Muscle layer of colon (tissue), 2 donors: ENCODE measurements around the gene DNA2.

ENCODE experiments used
- H3K27ac ChIP-seq: one replicate; pipeline ENCODE4 v1.7.0; 2013; ENCODE audit warnings: low read depth, mild to moderate bottlenecking, low read length, moderate library complexity
- H3K27me3 ChIP-seq, 2 donors: one replicate each; pipeline ENCODE4 v1.7.0; 2013; ENCODE audit warnings: low read length in 2 of 2, mild to moderate bottlenecking in 2 of 2; ENCODE audit not compliant: insufficient read depth in 2 of 2, control insufficient read depth in 1 of 2
- H3K36me3 ChIP-seq: one replicate; pipeline ENCODE4 v1.7.0; 2013; ENCODE audit warnings: mild to moderate bottlenecking, low read length; ENCODE audit not compliant: insufficient read depth
- H3K4me1 ChIP-seq: one replicate; pipeline ENCODE4 v1.7.0; 2013; ENCODE audit warnings: mild to moderate bottlenecking, low read length; ENCODE audit not compliant: insufficient read depth
- H3K4me3 ChIP-seq, 2 donors: one replicate each; pipeline ENCODE4 v1.7.0; 2013; ENCODE audit warnings: low read length in 2 of 2, low read depth in 1 of 2, mild to moderate bottlenecking in 1 of 2, moderate library complexity in 1 of 2
- H3K9ac ChIP-seq: one replicate; pipeline ENCODE4 v1.7.0; 2013; ENCODE audit warnings: low read length
- H3K9me3 ChIP-seq: one replicate; pipeline ENCODE4 v1.7.0; 2013; ENCODE audit warnings: mild to moderate bottlenecking, low read length
- donor health status: abdominal sarcoma.
- donor health status: Adenocarcinoma of cecum.

The DNA2 gene

DNA sequence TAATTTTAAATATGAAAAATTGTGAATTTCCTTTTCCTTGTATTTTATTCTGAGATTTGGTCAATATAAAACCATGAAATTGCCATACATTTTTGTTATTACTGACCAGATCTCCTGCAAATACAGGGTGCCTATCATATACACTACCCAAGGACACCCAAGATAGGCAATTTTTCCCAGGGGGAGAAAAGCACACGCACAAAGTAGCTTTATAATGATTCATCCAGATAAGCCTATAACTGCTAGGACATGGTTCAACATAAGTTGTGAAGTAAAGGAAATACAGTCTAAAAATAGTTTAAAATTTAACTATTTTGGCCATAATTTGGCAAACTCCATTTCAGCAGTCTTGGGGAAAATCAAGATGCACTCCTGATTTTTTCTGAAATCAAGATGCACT is 69.5 kb downstream of the DNA2 start:
- Histone ChIP-seq H3K9me3 (no peaks in the 10 kb centered on the region), H3K36me3 (no peaks in the 10 kb centered on the region), H3K9ac (no peak overlapping the region), H3K27ac (no peak overlapping the region), H3K27me3 (no peaks in the 10 kb centered on the region), H3K4me3 (no peak overlapping the region), H3K4me1 (peaks cover 11% of the 10 kb centered on the region)

DNA sequence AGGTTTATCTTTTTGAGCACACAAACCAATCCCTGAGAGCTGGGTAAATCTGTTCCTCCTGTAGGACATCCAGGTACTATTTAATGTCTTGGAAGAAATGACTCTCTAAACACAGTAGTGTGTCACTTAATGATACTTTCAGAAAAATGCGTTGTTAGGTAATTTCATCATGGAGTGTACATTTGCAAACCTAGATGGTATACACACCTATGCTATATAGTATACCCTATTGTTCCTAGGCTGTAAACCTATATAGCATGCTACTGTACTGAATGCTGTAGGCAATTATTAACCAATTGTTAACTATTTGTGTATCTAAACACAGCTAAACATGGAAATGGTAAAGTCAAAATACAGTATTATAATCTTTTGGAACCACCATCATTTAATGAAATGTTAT is 74.8 kb downstream of the DNA2 start:
- no peaks in the 10 kb centered on the region for H3K36me3 ChIP-seq
- no peaks in the 10 kb centered on the region for H3K9me3 ChIP-seq
- no peaks in the 10 kb centered on the region for H3K27me3 ChIP-seq
- H3K27ac ChIP-seq: no peak overlapping the region
- H3K4me1 ChIP-seq: no peaks in the 10 kb centered on the region
- no peak overlapping the region for H3K4me3 ChIP-seq
- no peak overlapping the region for H3K9ac ChIP-seq

DNA sequence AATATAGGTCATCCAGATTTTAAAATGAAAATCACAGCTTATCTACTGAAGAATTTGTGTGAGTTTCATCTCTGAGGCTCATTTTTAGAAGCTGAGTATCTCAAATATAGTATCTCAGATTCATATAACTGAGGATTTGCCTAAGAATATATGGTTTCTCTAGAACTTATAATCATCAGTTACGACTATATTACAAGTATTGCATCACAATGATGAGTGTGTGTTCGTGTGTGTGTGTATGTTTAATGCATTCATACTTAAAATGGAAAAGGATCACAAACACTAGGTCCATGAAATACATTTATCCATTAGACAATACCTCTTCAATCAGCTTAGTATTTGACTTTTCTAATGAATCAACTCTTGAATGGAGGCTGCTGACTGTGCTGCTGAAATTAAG is 86.0 kb downstream of the DNA2 start:
- Histone ChIP-seq H3K9me3 (no peaks in the 10 kb centered on the region), H3K4me1 (no peaks in the 10 kb centered on the region), H3K9ac (no peak overlapping the region), H3K27ac (no peak overlapping the region), H3K27me3 (no peaks in the 10 kb centered on the region), H3K4me3 (no peak overlapping the region), H3K36me3 (peaks cover 45% of the 10 kb centered on the region)

DNA sequence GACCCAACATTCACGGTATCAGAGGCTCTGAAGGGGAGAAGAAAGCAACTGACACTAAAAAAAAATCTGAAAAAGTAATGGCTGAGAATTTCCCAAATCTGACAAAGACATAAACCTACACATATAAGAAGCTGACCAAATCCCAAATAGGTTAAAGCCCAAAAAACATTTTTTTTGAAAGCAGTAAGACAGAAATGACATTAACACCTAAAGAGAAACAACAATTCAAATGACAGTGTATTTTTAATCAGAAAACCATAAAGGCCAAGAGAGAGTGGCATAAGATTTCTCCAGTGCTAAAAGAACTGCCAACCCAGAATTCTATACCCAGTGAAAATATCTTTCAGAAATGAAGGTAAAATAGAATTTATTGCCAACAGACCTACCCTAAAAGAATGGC is 100.2 kb downstream of the DNA2 start:
- peaks cover 29% of the 10 kb centered on the region for H3K36me3 ChIP-seq
- H3K4me1 ChIP-seq: no peaks in the 10 kb centered on the region
- no peak overlapping the region for H3K27ac ChIP-seq
- no peaks in the 10 kb centered on the region for H3K27me3 ChIP-seq
- no peaks in the 10 kb centered on the region for H3K9me3 ChIP-seq
- no peak overlapping the region for H3K9ac ChIP-seq
- H3K4me3 ChIP-seq: no peak overlapping the region

DNA sequence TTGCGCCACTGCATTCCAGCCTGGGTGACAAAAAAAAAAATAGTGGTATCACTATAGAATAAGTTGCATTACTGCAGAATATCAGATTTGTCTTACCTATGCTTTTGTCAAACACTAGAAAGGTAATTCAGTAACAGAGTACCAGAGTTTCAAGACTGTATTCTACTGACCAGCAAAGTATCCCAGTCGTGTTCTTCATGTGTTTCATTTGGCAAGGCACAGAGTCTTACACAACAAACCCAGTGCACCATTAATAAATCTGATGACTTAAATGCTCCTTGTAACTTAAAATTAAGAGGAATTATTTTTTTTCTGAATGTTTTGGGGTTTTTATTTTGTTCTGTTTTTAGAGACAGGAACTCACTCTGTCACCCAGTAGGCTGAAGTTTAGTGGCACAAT is 104.7 kb downstream of the DNA2 start:
- no peak overlapping the region for H3K9ac ChIP-seq
- H3K27ac ChIP-seq: no peak overlapping the region
- H3K36me3 ChIP-seq: peaks cover 33% of the 10 kb centered on the region
- H3K4me3 ChIP-seq: no peak overlapping the region
- no peaks in the 10 kb centered on the region for H3K27me3 ChIP-seq
- H3K4me1 ChIP-seq: no peaks in the 10 kb centered on the region
- H3K9me3 ChIP-seq: no peaks in the 10 kb centered on the region

DNA sequence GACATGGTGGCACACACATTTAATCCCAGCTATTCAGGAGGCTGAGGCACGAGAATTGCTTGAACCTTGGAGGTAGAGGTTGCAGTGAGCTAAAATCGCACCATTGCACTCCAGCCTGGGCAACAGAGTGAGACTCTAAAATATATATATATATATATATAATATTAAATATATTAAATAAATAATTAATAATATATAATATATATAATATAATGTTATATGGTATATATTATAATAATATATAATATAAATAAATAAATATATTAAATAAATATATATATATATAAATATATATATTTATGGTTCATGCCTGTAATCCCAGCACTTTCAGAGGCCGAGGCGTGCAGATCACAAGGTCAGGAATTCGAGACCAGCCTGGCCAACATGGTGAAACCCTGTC is 105.2 kb downstream of the DNA2 start:
- Histone ChIP-seq H3K4me1 (no peaks in the 10 kb centered on the region), H3K9ac (no peak overlapping the region), H3K27me3 (no peaks in the 10 kb centered on the region), H3K36me3 (peaks cover 28% of the 10 kb centered on the region), H3K4me3 (no peak overlapping the region), H3K27ac (no peak overlapping the region), H3K9me3 (no peaks in the 10 kb centered on the region)

DNA sequence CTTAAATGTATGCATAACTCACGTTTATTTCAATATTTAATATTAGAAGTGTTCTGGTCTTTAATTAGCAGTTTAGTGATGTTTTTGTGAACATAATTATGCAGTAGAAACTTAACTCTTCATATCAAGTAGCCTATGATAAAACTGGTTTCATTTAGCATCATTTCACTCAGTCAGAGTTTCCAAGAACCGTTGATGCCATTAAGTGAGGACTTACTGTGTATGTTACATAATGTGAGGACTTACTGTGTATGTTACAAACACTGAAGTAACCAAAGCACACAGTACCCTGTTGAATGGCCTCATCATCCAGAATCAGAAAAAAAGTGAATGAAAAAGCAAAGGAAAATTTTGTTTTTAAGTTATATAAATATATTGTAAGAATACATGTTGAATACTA is 106.2 kb downstream of the DNA2 start:
- Histone ChIP-seq H3K4me1 (no peaks in the 10 kb centered on the region), H3K9me3 (no peaks in the 10 kb centered on the region), H3K36me3 (peaks cover 28% of the 10 kb centered on the region), H3K4me3 (no peak overlapping the region), H3K27ac (no peak overlapping the region), H3K27me3 (no peaks in the 10 kb centered on the region), H3K9ac (no peak overlapping the region)

DNA sequence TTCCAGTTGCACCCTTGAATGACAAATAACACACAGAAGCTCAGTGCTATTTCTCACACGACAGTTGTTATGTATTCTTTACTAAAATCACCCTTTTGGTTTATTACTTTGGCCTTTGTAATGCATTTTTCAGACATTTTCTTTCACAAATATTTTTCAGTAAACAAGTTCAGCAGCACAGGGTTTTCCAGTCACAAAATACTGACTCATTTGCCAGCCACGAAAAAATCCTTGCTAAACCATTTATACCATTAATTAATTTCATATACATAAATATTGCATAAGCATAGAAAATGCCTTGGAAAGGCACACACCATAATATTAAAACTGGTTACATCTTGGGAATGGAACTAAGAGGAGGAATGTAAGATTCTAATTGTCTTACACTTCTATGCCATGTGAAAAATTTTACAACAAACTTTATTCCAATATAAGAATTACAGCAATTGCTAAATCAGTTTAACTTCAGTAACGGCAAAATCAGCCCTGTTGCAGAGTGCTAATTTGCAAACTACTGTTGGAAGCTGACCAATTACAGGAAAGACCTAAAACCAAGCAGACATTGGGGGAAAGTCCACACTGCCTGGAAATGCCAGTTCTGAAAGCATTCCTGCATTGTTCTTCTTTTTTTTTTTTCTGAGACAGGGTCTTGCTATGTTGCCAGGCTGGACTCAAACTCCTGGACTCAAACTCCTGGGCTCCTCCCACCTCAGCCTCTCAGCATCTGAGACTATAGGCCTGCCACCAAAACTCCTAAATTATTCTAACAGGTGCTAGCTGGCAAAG is 107.5 kb downstream of the DNA2 start:
- no peak overlapping the region for H3K9ac ChIP-seq
- H3K4me1 ChIP-seq: no peaks in the 10 kb centered on the region
- peaks cover 28% of the 10 kb centered on the region for H3K36me3 ChIP-seq
- no peak overlapping the region for H3K4me3 ChIP-seq
- H3K27ac ChIP-seq: no peak overlapping the region
- H3K9me3 ChIP-seq: no peaks in the 10 kb centered on the region
- no peaks in the 10 kb centered on the region for H3K27me3 ChIP-seq
